ENCODE data around the gene RACK1. TPM values are rescaled to one million over a fixed set of nuclear protein-coding genes. Genes with fewer than 3 reads are reported as not detected.

RACK1 gene
- total and polyA plus RNA-seq, 2 experiments from 2014 or later, result 2,372 to 4,798 TPM

GRCh38 chr5:181263633-181264032 lies 19.9 kb upstream of the RACK1 start:
- Histone ChIP-seq H3K27ac (ENCODE audit: low read depth) (no peak overlapping the region), H3K9me2 (ENCODE audit: insufficient read depth) (no peaks in the 10 kb centered on the region), H3K79me2 (replicated peaks; ENCODE audit: insufficient read depth) (peaks cover 34% of the 10 kb centered on the region; the same call in 1 of the 2 replicates), H4K20me1 (replicated peaks; ENCODE audit: insufficient read depth) (no peaks in the 10 kb centered on the region; the same call in none of the 2 replicates), H3F3A (replicated peaks; ENCODE audit: low read depth) (0 out of 2 replicates have a peak, but pooled peaks cover 10% of the 10 kb centered on the region), H3K36me3 (ENCODE audit: insufficient read depth) (no peaks in the 10 kb centered on the region), H3K4me1 (ENCODE audit: insufficient read depth) (peaks cover 36% of the 10 kb centered on the region), H3K4me3 (no peak overlapping the region), H3K4me2 (no peak overlapping the region), H3K27me3 (ENCODE audit: insufficient read depth) (no peaks in the 10 kb centered on the region), H2AFZ (no peak overlapping the region)
- no peak overlapping the region for H3K27ac Mint-ChIP-seq
- peak overlapping the region; percentile 17; the same call in 1 of the 3 replicates for H3K4me3 Mint-ChIP-seq
- peaks cover 34% of the 10 kb centered on the region for H3K4me1 Mint-ChIP-seq
- H3K27me3 Mint-ChIP-seq (ENCODE audit: insufficient read depth, low read depth, poor library complexity), result peaks cover 20% of the 10 kb centered on the region
- H3K9me3 Mint-ChIP-seq, result no peaks in the 10 kb centered on the region
- no peak for ATAC-seq
- H3K36me3 Mint-ChIP-seq (ENCODE audit: low read depth), result peaks cover 11% of the 10 kb centered on the region
- no peak for DNase-seq (ENCODE audit: low spot score)
- TF ChIP-seq NANOG (IDR thresholded peaks at IDR 0.05; ENCODE audit: borderline replicate concordance) (no peak), CTCF (conservative IDR thresholded peaks at IDR 0.05; ENCODE audit: low read depth in 2 of 2) (no peak), ZNF462 (CRISPR knock-in tag; IDR thresholded peaks at IDR 0.05) (no peak), ETS1 (IDR thresholded peaks at IDR 0.05) (no peak), ZNF331 (CRISPR knock-in tag; IDR thresholded peaks at IDR 0.05; ENCODE audit: low read depth) (no peak), ZNF114 (CRISPR knock-in tag; IDR thresholded peaks at IDR 0.05) (no peak), REST (IDR thresholded peaks at IDR 0.05; ENCODE audit: unreplicated experiment) (no peak), POLR2AphosphoS5 (IDR thresholded peaks at IDR 0.05; ENCODE audit: low read depth) (no peak), EZH2phosphoT487 (IDR thresholded peaks at IDR 0.05; ENCODE audit: unreplicated experiment) (no peak), EZH2 (IDR thresholded peaks at IDR 0.05; ENCODE audit: low read depth, unreplicated experiment) (no peak), CREB1 (CRISPR knock-in tag; IDR thresholded peaks at IDR 0.05; ENCODE audit: low read depth) (no peak), STAT1 (IDR thresholded peaks at IDR 0.05; ENCODE audit: unreplicated experiment) (no peak), JUNB (IDR thresholded peaks at IDR 0.05; ENCODE audit: unreplicated experiment) (no peak)

All from GM23338 (cell line).